BJ (cell line): ENCODE results near the gene DUSP16. TPM values are rescaled to one million over a fixed set of nuclear protein-coding genes. Genes with fewer than 3 reads are reported as not detected.

Source experiments
- CTCF ChIA-PET: fragments of 350-600 bp; formaldehyde crosslinking; extraction: SDS; loops from one replicate; lab custom pipeline; 2021; ENCODE audit warnings: antibody characterized with exemption, inconsistent platforms; lab: Yijun Ruan, JAX
- POLR2A ChIA-PET: fragments of 300-600 bp; sonication (Branson Sonifier 250); formaldehyde crosslinking; extraction: SDS; loops from one replicate; lab custom pipeline; 2021; ENCODE audit warnings: antibody characterized with exemption; lab: Charles Lee
- DNase-seq: peaks from one replicate; pipeline ENCODE4 v3.0.0-alpha.2; 2011; ENCODE audit warnings: low read depth
- H3K27me3 ChIP-seq: 2 replicates; pipeline ENCODE4 v1.6.0; 2011; ENCODE audit warnings: low read length; ENCODE audit not compliant: control insufficient read depth, insufficient read depth
- H3K36me3 ChIP-seq: 2 replicates; pipeline ENCODE4 v1.5.1; 2011; ENCODE audit warnings: low read length; ENCODE audit not compliant: control insufficient read depth, insufficient read depth
- H3K4me3 ChIP-seq: 2 replicates; pipeline ENCODE4 v1.5.1; 2011; ENCODE audit warnings: low read depth, mild to moderate bottlenecking, control low read depth, low read length
- CTCF ChIP-seq: IDR thresholded peaks from 2 replicates; pipeline ENCODE4 v1.5.1; 2011; ENCODE audit warnings: low read depth, mild to moderate bottlenecking, control low read depth, inconsistent platforms, low read length, moderate library complexity; ENCODE audit not compliant: insufficient read depth
- polyA plus RNA-seq: library from polyadenylated mRNA; depleted of rRNA; stranded (reverse); fragments of >200 nt; gene quantifications from 2 replicates; pipeline ENCODE4 v1.2.3, GENCODE V29; 2011

Gene DUSP16
- polyA plus RNA-seq, 1 experiment, result 5.5 TPM

GRCh38 chr12:12499909-12500604 lies 62.6 kb downstream of the DUSP16 start:
- no peak overlapping the region for H3K4me3 ChIP-seq
- no peak for DNase-seq
- ChIA-PET CTCF (no interaction called here), POLR2A (no interaction called here)
- no peaks in the 10 kb centered on the region for H3K27me3 ChIP-seq
- H3K36me3 ChIP-seq, result no peaks in the 10 kb centered on the region; the same call in 1 of the 2 replicates
- no peak for TF ChIP-seq CTCF

- H3K36me3 ChIP-seq, result no peaks in the 10 kb centered on the region; the same call in 1 of the 2 replicates
- no peak for DNase-seq
- TF ChIP-seq CTCF, result no peak
- CTCF ChIA-PET, result no interaction called here
- H3K4me3 ChIP-seq, result no peak overlapping the region
- POLR2A ChIA-PET, result no interaction called here
- H3K27me3 ChIP-seq, result no peaks in the 10 kb centered on the region
Measured at GRCh38 chr12:12498210-12498609, 64.5 kb downstream of the DUSP16 start.

- TF ChIP-seq CTCF, result no peak
- no peak overlapping the region for H3K4me3 ChIP-seq
- H3K36me3 ChIP-seq, result no peaks in the 10 kb centered on the region; the same call in 1 of the 2 replicates
- no peaks in the 10 kb centered on the region for H3K27me3 ChIP-seq
- DNase-seq, result no peak
- CTCF ChIA-PET, result no interaction called here
- POLR2A ChIA-PET, result no interaction called here
Measured at GRCh38 chr12:12495536-12495935, 67.1 kb downstream of the DUSP16 start.

GRCh38 chr12:12492547-12492946 lies 70.1 kb downstream of the DUSP16 start:
- Histone ChIP-seq H3K27me3 (no peaks in the 10 kb centered on the region), H3K4me3 (no peak overlapping the region), H3K36me3 (no peaks in the 10 kb centered on the region)
- ChIA-PET POLR2A (no interaction called here), CTCF (no interaction called here)
- DNase-seq, result no peak
- no peak for TF ChIP-seq CTCF

- POLR2A ChIA-PET, result no interaction called here
- DNase-seq, result no peak
- CTCF ChIA-PET, result interaction anchor here (1.0 kb wide), 1 partner anchor 73 kb away, joined by 3 read pairs; no protein-coding TSS in a partner anchor
- no peaks in the 10 kb centered on the region for H3K36me3 ChIP-seq
- no peaks in the 10 kb centered on the region for H3K27me3 ChIP-seq
- no peak for TF ChIP-seq CTCF
- H3K4me3 ChIP-seq, result no peak overlapping the region
Measured at GRCh38 chr12:12491606-12492005, 71.1 kb downstream of the DUSP16 start.
